ENCODE data around the gene SDK2.

The SDK2 gene, protein sequence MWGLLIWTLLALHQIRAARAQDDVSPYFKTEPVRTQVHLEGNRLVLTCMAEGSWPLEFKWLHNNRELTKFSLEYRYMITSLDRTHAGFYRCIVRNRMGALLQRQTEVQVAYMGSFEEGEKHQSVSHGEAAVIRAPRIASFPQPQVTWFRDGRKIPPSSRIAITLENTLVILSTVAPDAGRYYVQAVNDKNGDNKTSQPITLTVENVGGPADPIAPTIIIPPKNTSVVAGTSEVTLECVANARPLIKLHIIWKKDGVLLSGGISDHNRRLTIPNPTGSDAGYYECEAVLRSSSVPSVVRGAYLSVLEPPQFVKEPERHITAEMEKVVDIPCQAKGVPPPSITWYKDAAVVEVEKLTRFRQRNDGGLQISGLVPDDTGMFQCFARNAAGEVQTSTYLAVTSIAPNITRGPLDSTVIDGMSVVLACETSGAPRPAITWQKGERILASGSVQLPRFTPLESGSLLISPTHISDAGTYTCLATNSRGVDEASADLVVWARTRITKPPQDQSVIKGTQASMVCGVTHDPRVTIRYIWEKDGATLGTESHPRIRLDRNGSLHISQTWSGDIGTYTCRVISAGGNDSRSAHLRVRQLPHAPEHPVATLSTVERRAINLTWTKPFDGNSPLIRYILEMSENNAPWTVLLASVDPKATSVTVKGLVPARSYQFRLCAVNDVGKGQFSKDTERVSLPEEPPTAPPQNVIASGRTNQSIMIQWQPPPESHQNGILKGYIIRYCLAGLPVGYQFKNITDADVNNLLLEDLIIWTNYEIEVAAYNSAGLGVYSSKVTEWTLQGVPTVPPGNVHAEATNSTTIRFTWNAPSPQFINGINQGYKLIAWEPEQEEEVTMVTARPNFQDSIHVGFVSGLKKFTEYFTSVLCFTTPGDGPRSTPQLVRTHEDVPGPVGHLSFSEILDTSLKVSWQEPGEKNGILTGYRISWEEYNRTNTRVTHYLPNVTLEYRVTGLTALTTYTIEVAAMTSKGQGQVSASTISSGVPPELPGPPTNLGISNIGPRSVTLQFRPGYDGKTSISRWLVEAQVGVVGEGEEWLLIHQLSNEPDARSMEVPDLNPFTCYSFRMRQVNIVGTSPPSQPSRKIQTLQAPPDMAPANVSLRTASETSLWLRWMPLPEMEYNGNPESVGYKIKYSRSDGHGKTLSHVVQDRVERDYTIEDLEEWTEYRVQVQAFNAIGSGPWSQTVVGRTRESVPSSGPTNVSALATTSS (N-terminal part only)

DNA sequence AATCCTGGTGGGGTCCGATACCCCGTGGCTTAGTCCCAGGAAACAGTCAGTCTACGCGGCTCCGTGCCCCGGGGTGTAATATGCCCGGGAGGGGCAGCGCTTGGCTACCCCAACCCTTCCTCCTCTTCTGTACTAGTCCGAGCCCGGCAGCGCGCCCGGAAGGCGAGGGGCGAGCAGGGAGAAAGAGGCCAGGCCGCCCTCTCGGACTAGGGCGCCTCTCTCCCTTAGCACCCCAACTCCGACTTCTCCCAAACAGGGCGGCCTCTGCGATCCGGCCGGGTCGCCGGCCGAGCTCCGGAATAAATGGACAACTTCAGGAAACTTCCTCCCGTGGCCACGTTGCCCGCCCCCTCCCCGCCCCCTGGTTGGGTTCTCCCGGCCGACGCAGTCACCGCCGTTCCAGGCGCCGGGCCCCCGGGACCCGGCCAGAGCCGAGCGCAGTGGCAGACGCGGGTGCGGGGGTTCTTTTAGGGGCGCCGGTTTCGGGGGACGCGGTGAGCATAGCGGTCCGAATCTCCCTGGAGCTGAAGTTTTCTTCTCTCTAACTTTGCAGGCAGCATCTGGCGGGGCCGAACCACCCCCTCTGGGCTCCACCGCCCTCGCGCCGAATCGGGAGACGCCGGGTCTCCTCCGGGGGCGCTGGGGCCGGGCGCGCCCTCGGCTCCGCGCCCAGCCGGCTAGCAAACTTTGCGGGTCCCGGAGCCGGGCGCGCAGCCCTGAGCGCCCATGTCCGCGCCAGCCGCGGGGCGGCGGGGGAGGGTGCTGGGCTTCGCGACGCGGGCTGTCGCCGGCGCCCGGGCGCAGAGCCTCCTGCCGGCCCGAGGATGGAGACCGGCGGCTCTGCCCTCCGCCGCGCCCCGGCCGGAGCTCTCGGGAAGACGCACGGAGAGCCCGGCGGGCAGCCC, at the start of gene SDK2:
SDK2 (minus strand) TSS at position 301 of the 905 bp plus-strand sequence. CDS start 357 bp downstream, outside the sequence.
- DNase-seq (ENCODE audit: low read depth in 2 of 3, low spot score in 2 of 3): no peak

DNA sequence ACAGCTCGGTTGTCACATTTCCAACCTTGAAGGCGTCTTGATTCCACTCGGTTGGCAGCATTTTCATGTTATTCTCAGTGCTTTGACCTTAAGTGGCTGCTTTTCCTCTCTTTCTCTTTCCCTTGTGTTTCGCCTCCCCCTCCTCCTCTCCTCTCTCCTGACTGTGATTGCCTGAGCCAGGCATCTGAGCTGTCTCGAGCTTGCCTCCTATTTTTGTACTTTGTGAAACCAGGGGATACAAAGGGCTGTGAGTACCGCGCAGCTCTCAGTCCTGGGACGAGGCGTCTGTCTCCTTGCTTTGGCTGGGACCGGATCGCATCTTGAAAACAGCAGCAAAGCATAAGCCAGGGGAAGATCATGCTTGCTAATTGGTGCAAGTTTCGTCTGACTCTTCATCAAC, 48.8 kb upstream of the SDK2 start:
- no peak for DNase-seq (ENCODE audit: low read depth in 2 of 3, low spot score in 2 of 3)

DNA sequence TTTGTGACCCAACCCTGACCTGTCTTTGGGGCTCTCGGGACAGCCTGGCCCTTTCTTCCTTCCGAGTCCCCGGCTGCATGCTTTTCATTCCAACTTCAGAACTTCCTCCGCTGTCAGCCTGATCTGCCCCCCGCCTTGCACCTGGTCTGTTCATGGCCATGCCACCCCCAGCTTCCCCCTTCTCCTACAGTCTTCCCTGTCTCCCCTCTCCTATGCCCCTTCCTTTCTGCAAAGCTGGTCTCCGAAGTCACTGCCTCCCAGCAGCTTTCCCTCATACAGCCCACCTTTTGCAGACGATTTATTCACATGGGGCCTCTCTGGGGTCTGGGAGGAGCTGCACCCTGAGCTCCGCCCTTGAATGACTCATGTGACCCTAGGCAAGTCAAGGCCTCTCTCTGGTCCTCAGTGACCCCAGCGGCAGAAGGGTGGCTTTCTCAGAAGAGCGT, 47.1 kb upstream of the SDK2 start:
- DNase-seq (ENCODE audit: low read depth in 2 of 3, low spot score in 2 of 3): no peak

DNA sequence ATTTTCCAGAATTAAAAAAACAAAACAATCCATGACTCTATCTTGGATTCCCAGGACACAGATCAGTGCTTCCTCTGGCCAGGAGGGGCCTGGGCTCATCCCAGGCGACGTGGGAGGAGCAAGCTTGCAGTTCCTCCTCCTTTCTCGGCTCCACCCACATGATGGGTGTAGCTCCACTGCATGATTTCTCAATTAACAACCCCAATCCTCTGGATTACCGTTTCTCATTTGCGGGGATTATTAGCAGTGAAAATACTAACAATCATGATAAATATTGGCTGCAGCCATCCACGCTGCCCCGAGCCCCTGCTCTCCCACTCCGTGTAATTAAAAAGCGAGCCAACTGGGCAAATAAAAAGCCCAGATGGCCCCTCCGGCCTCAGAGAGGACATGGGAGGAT, 46.4 kb upstream of the SDK2 start:
- no peak for DNase-seq (ENCODE audit: low read depth in 2 of 3, low spot score in 2 of 3)

DNA sequence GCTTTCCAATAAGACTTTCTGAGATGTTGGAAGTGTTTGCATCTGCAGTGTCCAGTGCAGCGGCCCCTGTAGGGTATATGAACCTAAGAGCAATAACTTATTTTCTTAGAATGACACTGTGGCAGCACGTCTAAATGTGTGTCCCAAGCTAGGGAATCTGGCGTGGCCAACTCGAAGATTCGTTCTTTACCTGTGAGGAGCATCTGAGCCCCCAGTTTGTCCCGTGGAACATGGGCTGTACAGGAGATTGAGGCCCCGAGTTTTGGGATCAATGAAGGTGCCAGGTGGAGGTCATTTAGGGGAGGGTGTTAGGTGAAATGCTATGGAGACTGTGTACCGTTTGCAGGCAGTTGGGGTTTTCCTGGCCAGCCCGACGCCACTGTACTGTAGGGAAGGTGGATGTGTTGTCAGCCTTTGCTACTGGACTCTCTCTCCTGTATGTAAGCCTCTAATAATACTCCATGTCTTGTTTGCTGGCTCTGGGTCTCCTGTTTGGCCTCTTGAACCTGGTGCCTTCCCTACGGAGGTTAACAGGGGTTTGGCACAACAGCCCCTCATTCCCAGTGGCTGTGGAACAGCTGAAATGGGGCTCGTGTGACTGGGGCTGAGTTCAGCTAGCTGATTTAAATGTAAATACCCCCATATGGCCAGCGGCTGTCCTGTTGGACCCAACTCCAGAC, 45.5 kb upstream of the SDK2 start:
- no peak for DNase-seq (ENCODE audit: low read depth in 2 of 3, low spot score in 2 of 3)

DNA sequence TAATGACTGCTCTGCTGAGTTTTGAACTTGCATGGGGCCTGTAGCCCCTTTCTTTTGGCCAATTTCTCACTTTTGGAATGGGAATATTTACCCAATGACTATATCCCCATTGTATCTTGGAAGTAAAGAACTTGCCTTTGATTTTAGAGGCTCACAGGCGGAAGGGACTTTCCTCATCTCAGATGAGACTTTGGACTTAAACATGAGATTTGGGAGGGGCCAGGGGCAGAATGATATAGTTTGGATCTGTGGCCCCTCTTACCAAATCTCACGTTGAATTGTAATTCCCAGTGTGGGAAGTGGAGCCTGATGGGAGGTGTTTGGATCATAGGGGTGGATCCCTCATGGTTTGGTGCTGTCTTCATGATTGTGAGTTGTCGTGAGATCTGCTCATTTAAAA, 42.7 kb upstream of the SDK2 start:
- no peak for DNase-seq (ENCODE audit: low read depth in 2 of 3, low spot score in 2 of 3)

DNA sequence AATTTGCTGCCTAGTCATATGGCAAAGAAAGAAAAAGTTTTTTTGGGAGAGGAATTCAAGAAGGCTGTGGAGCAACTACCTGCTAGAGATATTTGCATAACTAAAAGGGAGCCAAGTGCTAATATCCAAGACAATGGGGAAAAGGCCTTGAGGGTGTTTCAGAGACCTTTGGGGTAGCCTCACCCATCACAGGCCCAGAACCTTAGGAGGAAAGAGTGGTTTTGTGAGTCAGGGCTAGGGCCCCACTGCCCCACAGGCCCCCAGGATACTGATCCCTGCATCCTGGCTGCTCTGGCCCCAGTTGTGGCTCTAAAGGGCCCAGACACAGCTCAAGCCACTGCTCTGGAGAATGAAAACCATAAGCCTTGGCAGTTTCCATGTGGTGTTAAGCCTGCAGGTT, 41.9 kb upstream of the SDK2 start:
- no peak for DNase-seq (ENCODE audit: low read depth in 2 of 3, low spot score in 2 of 3)

DNA sequence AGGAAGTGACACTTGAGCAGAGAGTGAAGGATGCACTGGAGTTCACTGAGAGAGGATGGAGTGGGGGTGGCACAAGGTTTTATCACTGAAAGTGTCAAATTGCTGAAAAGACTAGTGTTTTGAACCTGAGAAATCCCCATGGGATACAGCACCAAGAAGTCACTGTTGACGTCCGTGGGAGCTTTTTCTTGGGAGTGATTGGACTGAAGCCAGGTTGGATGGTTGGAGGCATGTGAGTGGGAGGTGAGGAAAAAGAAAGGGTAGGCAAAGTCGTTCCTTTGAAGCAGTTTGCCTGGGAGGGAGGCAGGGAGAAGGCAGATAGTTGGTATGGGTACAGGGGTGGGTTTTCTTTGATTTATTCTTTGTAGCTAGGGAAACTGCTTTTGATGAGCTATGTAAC, 39.9 kb upstream of the SDK2 start:
- no peak for DNase-seq (ENCODE audit: low read depth in 2 of 3, low spot score in 2 of 3)

DNA sequence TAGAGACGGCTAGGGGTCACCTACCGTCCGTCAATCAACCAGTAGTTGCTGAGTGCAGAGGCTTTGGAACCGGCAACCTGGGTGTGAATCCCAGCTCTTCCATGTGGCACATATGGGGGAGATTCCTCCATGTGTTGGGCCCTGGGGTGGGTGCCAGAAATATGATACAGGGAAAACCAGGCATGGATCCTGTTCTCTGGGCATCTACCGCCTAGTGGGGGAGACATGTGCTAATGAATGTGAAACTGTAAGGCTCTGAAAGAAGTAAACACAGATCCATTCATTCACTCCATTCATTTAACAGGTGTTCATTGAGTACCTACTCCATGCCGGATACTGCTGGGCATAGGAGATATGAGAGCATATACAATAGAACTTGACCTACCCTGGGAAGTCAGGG, 39.5 kb upstream of the SDK2 start:
- no peak for DNase-seq (ENCODE audit: low read depth in 2 of 3, low spot score in 2 of 3)

DNA sequence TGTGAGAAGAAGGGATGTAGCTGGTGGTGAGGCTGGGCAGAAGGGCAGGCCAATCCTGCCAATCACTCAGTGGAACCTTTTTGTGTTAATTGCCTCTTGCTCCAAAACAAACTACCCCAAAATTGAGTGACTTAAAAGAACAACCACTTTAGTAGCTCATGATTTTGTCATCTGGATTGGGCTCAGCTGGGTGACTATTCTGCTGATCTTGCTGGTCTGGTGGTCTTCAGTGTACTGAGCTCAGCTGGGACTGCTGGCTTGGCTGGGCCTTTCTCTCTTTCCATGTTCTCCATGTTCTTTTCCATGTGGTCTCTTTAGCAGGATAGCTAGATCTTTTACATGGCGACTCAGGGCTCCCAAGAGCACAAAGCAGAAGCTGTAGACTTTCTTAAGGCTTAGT, 37.7 kb upstream of the SDK2 start:
- DNase-seq (ENCODE audit: low read depth in 2 of 3, low spot score in 2 of 3): no peak

DNA sequence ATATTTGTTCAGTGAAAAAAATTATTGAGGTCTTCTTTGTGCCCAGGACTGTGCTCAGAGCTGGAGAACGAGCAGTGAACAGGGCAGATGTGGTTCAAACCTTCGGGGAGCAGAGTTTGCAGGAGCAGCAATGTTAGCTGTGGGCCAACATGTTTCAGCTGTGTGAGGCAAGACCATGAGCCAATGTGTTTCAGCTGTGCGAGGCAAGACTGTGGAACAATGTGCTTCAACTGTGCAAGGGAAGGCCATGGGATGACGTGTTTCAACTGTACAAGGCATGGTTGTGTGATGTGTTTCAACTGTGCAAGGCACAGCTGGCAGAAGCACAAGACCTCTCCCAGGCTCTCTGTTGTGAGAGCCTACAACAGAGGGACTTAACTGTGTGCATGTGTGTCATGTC, 35.2 kb upstream of the SDK2 start:
- no peak for DNase-seq (ENCODE audit: low read depth in 2 of 3, low spot score in 2 of 3)

DNA sequence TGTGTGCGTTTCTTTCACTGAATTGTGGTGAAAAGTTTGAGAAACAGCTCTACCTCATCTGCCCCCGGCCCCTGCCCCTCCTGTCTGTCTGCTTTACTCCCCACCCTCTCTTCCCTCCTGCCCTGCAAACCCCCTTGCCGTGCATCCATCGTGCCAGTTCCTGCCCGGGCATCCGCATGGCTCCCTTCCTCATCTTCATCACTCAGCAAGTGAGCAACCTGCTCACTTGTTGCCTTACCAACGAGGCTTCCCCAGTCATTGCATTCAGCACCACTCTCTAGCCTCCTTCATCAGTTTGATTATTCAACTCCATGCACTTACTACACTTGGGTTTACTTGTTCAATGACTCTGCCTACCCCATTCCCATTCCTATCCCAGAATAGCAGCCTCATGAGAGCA, 34.8 kb upstream of the SDK2 start:
- no peak for DNase-seq (ENCODE audit: low read depth in 2 of 3, low spot score in 2 of 3)

DNA sequence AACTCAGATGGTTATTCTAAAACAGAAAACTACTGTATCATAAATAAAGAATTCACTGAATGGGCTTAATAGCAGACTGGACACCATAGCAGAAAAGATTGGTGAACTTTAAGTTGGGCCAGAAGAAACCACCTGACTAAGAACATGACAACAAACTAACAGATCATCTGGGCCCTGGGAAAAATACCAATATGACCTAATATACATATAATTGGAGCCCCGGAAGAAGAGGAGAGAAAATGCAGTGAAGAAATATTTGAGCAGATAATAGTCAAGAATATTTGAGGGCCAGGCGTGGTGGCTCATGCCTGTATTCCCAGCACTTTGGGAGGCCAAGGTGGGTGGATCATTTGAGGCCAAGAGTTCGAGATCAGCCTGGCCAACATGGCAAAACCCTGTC, 25.5 kb upstream of the SDK2 start:
- DNase-seq (ENCODE audit: low read depth in 2 of 3, low spot score in 2 of 3): no peak

DNA sequence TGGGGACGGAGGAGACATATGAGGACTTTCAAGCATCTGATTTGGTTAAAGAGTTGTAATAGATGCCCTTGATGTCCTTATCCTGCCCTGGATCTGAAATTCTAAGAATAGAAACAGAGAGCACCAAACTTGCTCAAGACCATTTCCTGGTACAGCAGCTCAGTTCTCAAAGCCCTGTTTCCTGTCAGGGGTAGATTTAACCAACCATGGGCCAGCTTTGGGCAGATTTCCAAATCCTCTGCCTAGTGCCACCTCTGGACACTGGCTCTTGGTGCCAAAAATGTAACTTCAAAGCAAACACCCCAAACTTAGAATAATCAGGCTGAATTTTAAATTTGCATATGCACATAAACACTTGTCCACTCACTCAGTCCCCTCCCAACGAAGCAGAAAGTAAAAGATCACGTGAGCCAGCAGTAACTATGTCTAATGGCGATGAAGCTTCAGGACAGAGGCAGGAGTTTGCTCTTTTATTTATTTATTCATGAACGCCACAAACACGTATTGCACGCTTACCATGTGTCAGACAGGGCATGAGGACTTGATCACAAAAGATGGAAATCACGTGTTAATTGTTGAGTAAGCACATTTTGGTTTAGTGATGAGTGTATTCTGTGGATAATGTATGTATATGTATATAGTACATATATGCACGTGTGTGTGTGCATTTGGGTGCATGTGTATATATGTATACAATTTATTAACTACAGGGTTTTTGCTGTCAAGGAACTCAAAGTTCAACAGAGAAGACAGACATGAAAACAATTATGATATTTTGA, 23.1 kb upstream of the SDK2 start:
- DNase-seq (ENCODE audit: low read depth in 2 of 3, low spot score in 2 of 3): no peak

DNA sequence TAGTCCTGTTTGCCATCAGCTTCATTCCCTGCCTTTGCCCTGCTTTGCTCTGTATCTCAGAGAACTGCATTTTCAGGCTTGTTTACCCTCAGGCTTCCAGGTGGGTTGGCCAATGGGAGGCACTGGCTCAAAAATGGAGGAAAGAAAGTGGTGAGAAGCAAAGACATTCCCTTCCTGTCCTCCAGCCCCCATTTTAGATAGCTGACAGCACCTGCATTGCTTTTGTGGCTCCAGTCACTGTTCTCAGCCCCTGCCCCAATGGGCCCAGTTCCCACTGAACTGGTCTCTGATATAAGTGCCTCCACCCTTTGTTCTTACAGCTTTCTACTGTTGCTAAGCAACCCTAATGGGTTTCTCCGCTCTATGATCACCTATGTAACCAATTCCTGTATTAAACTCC, 19.4 kb upstream of the SDK2 start:
- DNase-seq (ENCODE audit: low read depth in 2 of 3, low spot score in 2 of 3): no peak

DNA sequence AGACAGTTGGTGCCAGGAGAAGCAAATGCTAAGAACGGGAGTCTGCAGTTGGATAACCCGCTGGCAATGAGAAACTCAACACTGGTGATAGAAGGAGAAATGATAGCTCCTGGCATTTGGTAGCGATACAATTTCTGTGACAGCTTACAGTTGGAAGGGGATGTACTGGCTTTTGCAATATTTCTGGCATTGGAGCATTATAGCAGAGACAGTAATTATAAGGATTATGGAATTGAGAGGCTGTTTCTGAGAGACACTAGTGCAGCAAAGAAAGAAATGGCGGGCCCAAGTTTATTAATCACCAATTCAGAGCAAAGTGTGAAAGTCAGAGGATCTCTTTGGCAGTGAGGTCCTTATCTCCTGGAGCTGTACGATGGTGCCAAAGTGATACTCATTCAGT, 16.1 kb upstream of the SDK2 start:
- no peak for DNase-seq (ENCODE audit: low read depth in 2 of 3, low spot score in 2 of 3)

DNA sequence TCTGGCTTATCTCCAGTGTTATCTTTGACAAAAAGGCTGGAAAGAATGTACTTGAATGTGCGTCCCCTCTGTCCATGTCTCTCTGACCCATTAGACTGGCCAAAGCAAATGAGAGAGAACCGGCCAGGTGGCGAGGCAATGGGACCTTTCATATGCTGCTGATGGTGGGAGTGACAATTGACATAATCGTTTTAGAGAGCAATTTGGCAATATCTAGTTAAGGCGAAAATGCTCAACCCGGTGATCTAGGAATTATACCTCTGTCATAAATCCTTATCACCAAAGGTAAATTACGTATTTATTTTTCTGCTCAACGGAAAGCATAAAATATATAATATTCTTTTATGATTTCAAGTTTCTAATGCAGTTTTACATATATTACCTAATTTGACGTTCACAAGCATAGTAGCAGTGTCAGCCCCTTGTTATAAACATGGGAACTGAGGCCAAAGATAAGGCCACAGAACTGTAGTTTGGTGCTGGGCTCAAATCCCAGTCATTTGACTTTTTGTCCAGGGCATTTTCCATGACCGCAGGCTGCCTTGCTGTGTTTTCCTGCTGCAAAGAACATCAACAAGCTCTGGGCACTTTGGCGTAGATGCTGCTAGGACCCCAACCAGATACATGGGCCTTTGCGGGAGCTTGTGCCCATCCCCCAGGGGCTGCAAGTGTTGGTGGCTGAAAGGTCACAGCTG, 14.7 kb upstream of the SDK2 start:
- no peak for DNase-seq (ENCODE audit: low read depth in 2 of 3, low spot score in 2 of 3)

DNA sequence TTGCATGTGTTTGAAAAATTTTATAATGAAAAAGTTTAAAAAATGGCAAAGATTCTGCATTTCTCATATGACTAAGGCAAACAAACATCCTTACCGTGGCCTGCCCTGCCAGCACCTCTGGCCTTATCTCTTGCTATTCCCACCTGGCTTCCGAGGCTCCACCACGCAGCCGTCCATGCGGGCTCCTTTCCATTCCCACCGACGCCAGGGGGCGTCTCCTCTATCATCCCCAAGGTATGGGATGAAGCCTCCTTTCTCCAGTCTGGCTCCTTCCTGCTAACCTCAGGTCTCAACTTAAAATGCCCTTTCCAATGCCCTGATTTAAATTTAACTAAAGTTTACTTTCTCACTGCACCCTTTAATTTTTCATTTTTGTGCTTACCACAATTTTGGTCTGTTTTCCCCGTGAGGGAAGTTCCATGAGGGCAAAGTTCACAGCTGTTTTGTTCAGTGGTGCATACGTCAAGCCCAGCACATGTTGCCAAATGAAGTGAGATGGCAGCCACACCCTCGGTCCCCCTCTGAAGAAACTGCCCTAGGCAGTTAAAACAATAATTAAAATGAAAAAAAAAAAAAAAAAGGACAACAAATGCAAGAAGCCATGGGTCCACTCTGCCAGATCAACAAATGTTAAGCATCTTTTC, 13.3 kb upstream of the SDK2 start:
- no peak for DNase-seq (ENCODE audit: low read depth in 2 of 3, low spot score in 2 of 3)

All from activated CD8-positive, alpha-beta memory T cell treated with anti-CD3 and anti-CD28 coated beads for 48 hours (primary cell).